Fibroblast of the conjunctiva (primary cell): ENCODE measurements around the gene ATG12.

ENCODE experiments used
- DNase-seq: peaks from one replicate; pipeline ENCODE4 v3.0.0-alpha.2; 2010; ENCODE audit warnings: low read depth

The ATG12 gene

DNA sequence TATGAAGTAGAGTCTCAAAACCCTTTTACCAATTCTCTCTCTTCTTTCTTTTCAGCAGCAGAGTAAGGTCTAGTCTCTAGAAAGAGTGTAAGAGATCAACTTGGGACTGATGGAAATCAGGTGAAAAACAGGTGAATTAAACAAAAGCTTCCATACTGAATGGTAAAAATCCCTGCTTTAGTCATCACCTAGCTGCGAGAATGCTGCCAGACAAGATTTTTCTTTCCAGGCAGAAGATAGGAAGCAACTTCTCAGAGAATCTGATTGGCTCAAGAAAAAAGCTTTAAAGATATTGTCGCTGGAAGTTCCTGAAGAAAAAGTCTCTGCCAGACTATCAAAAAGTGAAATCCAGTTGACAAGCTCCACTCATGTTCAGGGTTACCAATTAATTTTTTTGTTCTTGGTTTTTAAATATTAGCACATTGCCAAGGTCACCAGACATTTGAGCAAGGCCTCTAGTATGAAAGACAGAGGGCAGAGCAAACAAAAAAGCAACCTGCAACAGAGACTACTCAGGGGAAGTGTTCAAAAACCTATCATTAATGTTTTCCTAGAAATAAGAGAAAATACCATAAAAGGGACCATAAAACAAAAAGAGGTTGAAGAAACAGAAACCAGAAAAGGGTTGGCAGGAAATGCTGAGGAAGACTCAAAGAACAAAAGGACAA, 34.2 kb downstream of the ATG12 start:
- no peak for DNase-seq

DNA sequence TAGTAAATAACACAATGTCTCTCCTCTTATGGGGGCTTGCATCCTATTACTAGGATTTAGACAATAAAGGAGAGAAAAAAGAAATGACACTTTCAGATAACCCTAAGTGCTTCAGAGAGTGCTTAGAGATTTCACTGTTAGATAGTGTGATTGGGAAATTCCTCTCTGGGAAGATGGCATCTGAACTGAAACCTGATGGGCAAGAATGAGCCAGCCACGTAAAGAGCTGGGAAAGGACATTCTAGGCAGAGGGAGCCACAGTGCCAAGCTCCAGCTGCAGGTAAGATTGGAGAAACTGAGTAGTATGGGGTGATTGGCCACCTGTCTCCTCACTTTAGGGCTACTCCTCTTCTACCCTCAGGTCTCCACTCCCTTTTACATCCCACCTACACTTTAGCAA, 39.4 kb downstream of the ATG12 start:
- DNase-seq, result no peak

DNA sequence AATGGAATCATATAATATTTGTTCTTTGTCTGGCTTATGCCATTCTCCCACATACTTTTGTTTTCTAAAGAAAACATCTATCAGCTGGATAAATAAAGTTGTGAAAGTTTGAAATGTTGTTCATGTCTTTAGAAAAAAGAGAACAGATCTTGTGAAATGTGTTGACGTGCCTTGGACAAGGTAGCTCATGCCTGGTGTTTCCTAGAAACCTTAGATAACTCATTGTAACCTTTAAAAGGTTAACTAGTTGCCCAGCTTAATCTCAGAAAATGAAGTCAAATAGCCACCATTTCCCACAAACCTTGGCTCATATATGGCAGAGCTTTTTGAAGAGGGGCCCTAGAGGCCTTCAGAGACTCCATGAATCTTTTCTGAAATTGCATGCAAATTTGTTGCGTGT, 40.2 kb downstream of the ATG12 start:
- DNase-seq, result no peak

DNA sequence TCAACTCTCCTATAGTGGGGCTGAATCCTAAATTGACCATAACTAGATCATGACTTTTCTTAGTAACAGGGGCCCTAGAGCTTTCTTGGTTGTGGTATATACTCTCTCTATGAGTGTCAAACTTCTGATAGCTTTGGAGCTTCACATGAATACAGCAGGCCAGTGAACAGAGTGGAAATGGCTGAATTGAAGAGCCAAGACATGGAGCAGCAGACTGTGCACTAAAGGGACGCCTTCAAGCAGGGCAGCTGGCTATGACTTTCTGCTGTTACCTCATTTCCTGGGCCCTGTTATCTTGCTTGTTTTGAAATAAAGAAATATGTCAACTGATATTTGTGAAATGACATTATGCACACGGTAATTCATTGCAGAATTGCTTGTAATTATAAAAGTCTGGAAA, 41.3 kb downstream of the ATG12 start:
- no peak for DNase-seq

DNA sequence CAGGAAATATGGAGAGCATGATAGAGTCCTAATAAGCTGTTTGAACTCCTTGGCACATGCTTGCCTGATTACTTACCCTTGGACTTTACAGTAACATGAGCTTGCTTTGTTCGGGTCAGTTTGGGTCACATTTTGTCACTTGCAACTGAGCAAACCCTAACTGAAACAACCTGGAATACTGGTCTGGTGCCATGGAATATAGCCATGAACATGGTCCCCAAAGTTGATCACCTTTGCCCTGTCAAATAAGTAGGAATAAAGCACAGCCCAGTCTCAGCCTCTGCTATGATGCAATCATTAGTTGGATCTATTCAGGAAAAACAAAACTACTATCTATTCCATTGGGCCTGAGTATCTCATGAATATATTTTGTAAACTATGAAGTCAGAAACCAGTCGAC, 43.1 kb downstream of the ATG12 start:
- no peak for DNase-seq

DNA sequence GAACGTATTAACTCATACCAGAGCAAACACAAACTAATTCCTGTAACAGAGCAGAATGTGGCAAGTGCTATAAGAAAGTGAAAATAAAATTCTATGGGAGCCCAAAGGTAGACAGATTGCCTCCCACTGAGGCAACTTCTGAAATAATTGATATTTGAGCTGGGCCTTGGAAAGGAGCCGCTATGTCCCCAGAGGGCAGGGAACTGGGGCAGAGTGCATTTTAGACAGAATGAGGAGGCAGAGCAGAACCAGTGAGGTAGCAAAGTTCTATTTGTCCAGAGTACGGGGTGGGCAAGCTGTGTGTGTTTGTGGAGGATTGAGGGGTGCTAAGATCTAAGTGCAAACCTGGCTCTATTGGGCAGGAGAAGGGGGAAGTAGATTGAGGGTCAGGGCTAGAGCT, 44.7 kb downstream of the ATG12 start:
- DNase-seq, result no peak

DNA sequence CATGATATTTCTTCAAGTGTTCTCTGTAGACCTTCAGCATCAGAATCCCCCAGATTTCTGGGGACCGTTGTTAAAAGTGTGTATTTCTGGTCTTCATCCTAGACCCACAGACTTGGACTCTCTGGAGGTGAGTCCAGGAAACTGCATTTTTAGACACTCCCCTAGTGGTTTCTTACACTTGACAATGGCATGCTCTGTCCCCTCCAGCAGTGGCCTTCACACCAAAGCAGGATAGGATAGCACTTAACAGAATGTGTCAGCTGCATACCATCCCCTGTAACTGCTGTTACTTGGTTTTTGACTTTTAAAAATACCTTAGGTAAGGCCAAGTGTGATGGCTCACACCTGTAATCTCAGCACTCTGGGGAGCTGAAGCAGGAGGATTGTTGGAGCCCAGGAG, 45.7 kb downstream of the ATG12 start:
- no peak for DNase-seq

DNA sequence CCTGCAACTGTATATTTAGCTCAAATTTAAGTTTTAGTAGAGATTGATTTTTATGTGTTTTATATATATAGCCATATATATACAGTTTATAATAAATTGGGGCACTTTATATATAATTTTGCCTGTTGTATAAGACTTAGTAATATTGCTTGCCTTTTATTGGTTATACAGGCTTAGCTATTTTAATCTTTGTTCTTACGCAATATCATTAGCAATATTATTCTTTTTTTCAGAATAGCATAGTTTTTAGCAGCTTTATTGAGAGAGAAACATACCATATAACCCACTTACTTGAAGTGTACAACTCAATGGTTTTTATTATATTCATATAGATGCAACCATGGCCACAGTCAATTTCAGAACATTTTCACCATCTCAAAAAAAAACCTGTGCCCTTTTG, 52.9 kb downstream of the ATG12 start:
- no peak for DNase-seq

DNA sequence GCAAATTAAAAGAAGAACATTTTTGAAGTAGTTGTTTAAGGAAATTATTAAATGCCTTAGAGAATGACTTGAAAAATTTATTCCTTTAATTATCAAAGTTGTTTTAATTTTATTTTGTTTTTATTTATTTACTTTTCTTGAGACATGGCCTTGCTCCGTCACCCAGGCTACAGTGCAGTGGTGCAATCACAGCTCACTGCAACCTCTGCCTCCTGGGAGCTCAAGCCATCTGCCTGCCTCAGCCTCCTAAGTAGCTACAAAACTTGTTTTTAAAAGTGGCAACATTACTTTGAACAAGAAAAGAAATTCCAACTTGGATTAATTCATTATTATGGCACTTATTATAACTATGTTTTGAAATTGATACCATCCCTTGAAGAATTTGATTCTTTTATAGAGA, 53.9 kb downstream of the ATG12 start:
- no peak for DNase-seq

DNA sequence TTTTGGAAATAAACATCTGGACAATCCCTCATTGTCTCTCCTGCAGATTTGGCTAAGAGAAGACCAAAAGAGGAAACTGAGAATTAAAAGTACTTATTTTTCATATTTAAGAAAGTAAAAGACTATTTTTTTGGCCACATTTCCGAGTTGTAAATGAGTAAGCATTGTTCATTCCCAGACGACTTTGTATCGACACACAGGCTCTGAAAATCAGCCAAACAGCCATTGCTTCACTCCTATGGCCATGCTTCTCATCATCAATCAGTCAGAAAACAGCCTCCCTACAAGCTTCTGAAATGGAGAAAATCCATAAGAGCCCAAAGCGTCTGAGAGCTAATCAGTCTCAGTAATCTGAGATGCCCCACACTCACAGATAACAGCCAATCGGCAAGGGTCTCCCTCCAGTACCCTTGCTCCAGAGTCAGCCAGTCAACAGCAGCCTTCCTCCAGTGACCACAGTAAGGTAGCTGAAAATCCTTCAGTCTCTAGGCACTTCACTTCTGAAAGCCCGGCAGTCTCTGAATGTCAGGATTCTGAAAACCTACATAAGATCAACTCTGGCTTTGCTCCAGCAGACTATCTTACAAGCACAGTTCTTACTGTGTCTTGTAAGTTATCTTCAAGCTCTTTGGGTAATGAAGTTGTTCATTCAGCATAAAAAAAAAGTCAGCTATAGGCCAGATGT, 55.8 kb downstream of the ATG12 start:
- DNase-seq, result no peak

DNA sequence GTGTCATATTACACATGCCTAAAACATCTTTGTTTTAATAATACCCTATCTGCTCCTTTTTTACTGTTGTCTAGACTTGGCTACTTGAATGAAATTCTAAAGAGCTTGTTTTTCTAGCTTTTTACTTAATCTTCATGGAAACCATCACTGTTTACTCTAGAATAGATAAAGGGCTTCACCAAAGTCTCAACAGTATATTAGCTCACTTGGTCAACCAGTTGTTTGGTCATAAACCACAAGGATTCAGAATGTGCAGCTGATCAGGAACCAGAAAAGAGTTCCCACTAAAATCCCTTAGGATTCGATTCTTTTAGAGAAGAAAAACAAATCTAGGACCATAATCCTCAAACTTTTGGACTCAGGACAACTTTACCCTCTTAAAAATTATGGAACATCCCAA, 62.9 kb downstream of the ATG12 start:
- no peak for DNase-seq
